ENCODE measurements around the gene CHIT1. TPM values are rescaled to one million over a fixed set of nuclear protein-coding genes. Genes with fewer than 3 reads are reported as not detected.

Gene CHIT1
- total RNA-seq, 1 donor: 0.42 TPM

- no peaks in the 10 kb centered on the region for H3K9me3 ChIP-seq (ENCODE audit: low read depth, low read length)
- peaks cover 13% of the 10 kb centered on the region for H3K4me1 ChIP-seq (ENCODE audit: insufficient read depth, low read length)
- H3K4me3 ChIP-seq (ENCODE audit: low read length): no peak overlapping the region
Measured at GRCh38 chr1:203181586-203182386, 47.7 kb downstream of the CHIT1 start.

GRCh38 chr1:203180611-203181330, 48.7 kb downstream of the CHIT1 start:
- H3K9me3 ChIP-seq (ENCODE audit: low read depth, low read length): no peaks in the 10 kb centered on the region
- no peaks in the 10 kb centered on the region for H3K27me3 ChIP-seq (ENCODE audit: insufficient read depth, low read length)
- peaks cover 19% of the 10 kb centered on the region for H3K4me1 ChIP-seq (ENCODE audit: insufficient read depth, low read length)
- no peak overlapping the region for H3K4me3 ChIP-seq (ENCODE audit: low read length)

More at GRCh38 chr1:203181586-203182386, 47.7 kb downstream of the CHIT1 start:
- no peaks in the 10 kb centered on the region for H3K27me3 ChIP-seq (ENCODE audit: insufficient read depth, low read length)

GRCh38 chr1:203179667-203180005, 49.8 kb downstream of the CHIT1 start:
- H3K4me1 ChIP-seq (ENCODE audit: insufficient read depth, low read length): peaks cover 28% of the 10 kb centered on the region
- no peaks in the 10 kb centered on the region for H3K9me3 ChIP-seq (ENCODE audit: low read depth, low read length)
- no peaks in the 10 kb centered on the region for H3K27me3 ChIP-seq (ENCODE audit: insufficient read depth, low read length)
- no peak overlapping the region for H3K4me3 ChIP-seq (ENCODE audit: low read length)

GRCh38 chr1:203178821-203179666, 50.4 kb downstream of the CHIT1 start:
- H3K27me3 ChIP-seq (ENCODE audit: insufficient read depth, low read length): no peaks in the 10 kb centered on the region
- H3K9me3 ChIP-seq (ENCODE audit: low read depth, low read length): no peaks in the 10 kb centered on the region
- no peak overlapping the region for H3K4me3 ChIP-seq (ENCODE audit: low read length)
- H3K4me1 ChIP-seq (ENCODE audit: insufficient read depth, low read length): peaks cover 28% of the 10 kb centered on the region

- Histone ChIP-seq H3K27me3 (ENCODE audit: insufficient read depth, low read length) (no peaks in the 10 kb centered on the region), H3K9me3 (ENCODE audit: low read depth, low read length) (no peaks in the 10 kb centered on the region), H3K4me1 (ENCODE audit: insufficient read depth, low read length) (peaks cover 28% of the 10 kb centered on the region), H3K4me3 (ENCODE audit: low read length) (no peak overlapping the region)
Measured at GRCh38 chr1:203178083-203178482, 51.4 kb downstream of the CHIT1 start.

GRCh38 chr1:203177470-203178039, 51.9 kb downstream of the CHIT1 start:
- H3K4me3 ChIP-seq (ENCODE audit: low read length): no peak overlapping the region
- H3K4me1 ChIP-seq (ENCODE audit: insufficient read depth, low read length): peaks cover 28% of the 10 kb centered on the region
- H3K9me3 ChIP-seq (ENCODE audit: low read depth, low read length): no peaks in the 10 kb centered on the region
- H3K27me3 ChIP-seq (ENCODE audit: insufficient read depth, low read length): no peaks in the 10 kb centered on the region

- H3K9me3 ChIP-seq (ENCODE audit: low read depth, low read length): no peaks in the 10 kb centered on the region
- H3K4me3 ChIP-seq (ENCODE audit: low read length): no peak overlapping the region
- H3K4me1 ChIP-seq (ENCODE audit: insufficient read depth, low read length): peaks cover 28% of the 10 kb centered on the region
- no peaks in the 10 kb centered on the region for H3K27me3 ChIP-seq (ENCODE audit: insufficient read depth, low read length)
Measured at GRCh38 chr1:203177036-203177405, 52.5 kb downstream of the CHIT1 start.

- Histone ChIP-seq H3K4me3 (ENCODE audit: low read length) (no peak overlapping the region), H3K27me3 (ENCODE audit: insufficient read depth, low read length) (no peaks in the 10 kb centered on the region), H3K9me3 (ENCODE audit: low read depth, low read length) (no peaks in the 10 kb centered on the region), H3K4me1 (ENCODE audit: insufficient read depth, low read length) (peaks cover 28% of the 10 kb centered on the region)
Measured at GRCh38 chr1:203176273-203177035, 53.0 kb downstream of the CHIT1 start.

- H3K27me3 ChIP-seq (ENCODE audit: insufficient read depth, low read length): no peaks in the 10 kb centered on the region
- peaks cover 28% of the 10 kb centered on the region for H3K4me1 ChIP-seq (ENCODE audit: insufficient read depth, low read length)
- no peak overlapping the region for H3K4me3 ChIP-seq (ENCODE audit: low read length)
- H3K9me3 ChIP-seq (ENCODE audit: low read depth, low read length): no peaks in the 10 kb centered on the region
Measured at GRCh38 chr1:203175827-203176241, 53.6 kb downstream of the CHIT1 start.

- Histone ChIP-seq H3K4me1 (ENCODE audit: insufficient read depth, low read length) (peaks cover 28% of the 10 kb centered on the region), H3K9me3 (ENCODE audit: low read depth, low read length) (no peaks in the 10 kb centered on the region), H3K27me3 (ENCODE audit: insufficient read depth, low read length) (no peaks in the 10 kb centered on the region), H3K4me3 (ENCODE audit: low read length) (no peak within 1 kb of the TSS)
Measured at GRCh38 chr1:203175237-203175826, 54.1 kb downstream of the CHIT1 start, which contains the start of gene MYBPH. Gene MYBPH, minus strand, starts transcription at chr1:203175826. Its CDS starts 71 bp downstream, at chr1:203175755.

- Histone ChIP-seq H3K4me3 (ENCODE audit: low read length) (no peak overlapping the region), H3K9me3 (ENCODE audit: low read depth, low read length) (no peaks in the 10 kb centered on the region), H3K27me3 (ENCODE audit: insufficient read depth, low read length) (no peaks in the 10 kb centered on the region), H3K4me1 (ENCODE audit: insufficient read depth, low read length) (peaks cover 28% of the 10 kb centered on the region)
Measured at GRCh38 chr1:203174324-203174985, 55.0 kb downstream of the CHIT1 start.

GRCh38 chr1:203173566-203173965, 55.9 kb downstream of the CHIT1 start:
- peaks cover 28% of the 10 kb centered on the region for H3K4me1 ChIP-seq (ENCODE audit: insufficient read depth, low read length)
- no peaks in the 10 kb centered on the region for H3K27me3 ChIP-seq (ENCODE audit: insufficient read depth, low read length)
- H3K9me3 ChIP-seq (ENCODE audit: low read depth, low read length): no peaks in the 10 kb centered on the region
- no peak overlapping the region for H3K4me3 ChIP-seq (ENCODE audit: low read length)

- H3K9me3 ChIP-seq (ENCODE audit: low read depth, low read length): no peaks in the 10 kb centered on the region
- H3K4me1 ChIP-seq (ENCODE audit: insufficient read depth, low read length): peaks cover 28% of the 10 kb centered on the region
- no peaks in the 10 kb centered on the region for H3K27me3 ChIP-seq (ENCODE audit: insufficient read depth, low read length)
- H3K4me3 ChIP-seq (ENCODE audit: low read length): no peak overlapping the region
Measured at GRCh38 chr1:203173011-203173555, 56.4 kb downstream of the CHIT1 start.
